ENCODE data around the gene NXPH4.
A peak's percentile ranks its signal among the peaks of the same experiment; 100 is the strongest.

NXPH4 gene

GRCh38 chr12:57234571-57235016, 18.0 kb downstream of the NXPH4 start:
- DNase-seq, result no peak

GRCh38 chr12:57235017-57235727, 18.6 kb downstream of the NXPH4 start:
- no peak for DNase-seq

GRCh38 chr12:57235728-57236131, 19.1 kb downstream of the NXPH4 start:
- DNase-seq, result no peak

GRCh38 chr12:57236201-57236924, 19.8 kb downstream of the NXPH4 start:
- no peak for DNase-seq

- no peak for DNase-seq
Observed at GRCh38 chr12:57236925-57237595, 20.5 kb downstream of the NXPH4 start.

- DNase-seq, result no peak
Observed at GRCh38 chr12:57237596-57237931, 21.0 kb downstream of the NXPH4 start.

GRCh38 chr12:57237932-57238853, 21.6 kb downstream of the NXPH4 start:
- DNase-seq, result no peak

GRCh38 chr12:57238854-57239554, 22.4 kb downstream of the NXPH4 start:
- DNase-seq, result peak; percentile 80 to 83

- no peak for DNase-seq
Observed at GRCh38 chr12:57239587-57240065, 23.0 kb downstream of the NXPH4 start.

GRCh38 chr12:57240066-57240921, 23.7 kb downstream of the NXPH4 start:
- peak; percentile 77 to 83 for DNase-seq

- DNase-seq, result no peak
Observed at GRCh38 chr12:57240926-57241401, 24.4 kb downstream of the NXPH4 start.

GRCh38 chr12:57241402-57242310, 25.1 kb downstream of the NXPH4 start:
- no peak for DNase-seq

- no peak for DNase-seq
Observed at GRCh38 chr12:57242329-57242690, 25.7 kb downstream of the NXPH4 start.

GRCh38 chr12:57242691-57243454, 26.3 kb downstream of the NXPH4 start:
- DNase-seq, result peak; percentile 60 to 65

GRCh38 chr12:57243521-57244311, 27.1 kb downstream of the NXPH4 start:
- peak; percentile 78 to 82 for DNase-seq

GRCh38 chr12:57244312-57244696, 27.7 kb downstream of the NXPH4 start:
- no peak for DNase-seq

- DNase-seq, result no peak
Observed at GRCh38 chr12:57247041-57247440, 30.4 kb downstream of the NXPH4 start.

Measured in activated CD4-positive, alpha-beta T cell treated with anti-CD3 and anti-CD28 coated beads, Interleukin-2, amount 50 U/mL, for 4 hours (primary cell).